Ovary (tissue), 3 donors: ENCODE results near the gene CADPS2.

ENCODE experiments used
- CTCF ChIP-seq, 3 donors: fragments of 450-650 bp in 2 of 3; fragments of 200-600 bp in 1 of 3; IDR thresholded peaks; one replicate each; pipeline versions ENCODE4 v1.5.1 to v1.8.0; 2016 to 2022; ENCODE audit warnings: antibody characterized with exemption in 3 of 3, mild to moderate bottlenecking in 1 of 3
- POLR2A ChIP-seq: fragments of 450-650 bp; IDR thresholded peaks from one replicate; pipeline ENCODE4 v1.6.1; 2017; ENCODE audit warnings: antibody characterized with exemption, mild to moderate bottlenecking, moderate library complexity
- donor health status: DM: no; HTN: no; CAD: no.

GRCh38 chr7:122588621-122589020 is 297.6 kb downstream of the CADPS2 start:
- TF ChIP-seq POLR2A (no peak), CTCF (IDR thresholded peaks at IDR 0.05) (no peak)
